ENCODE results near the gene UGT3A2.

Gene UGT3A2

DNA sequence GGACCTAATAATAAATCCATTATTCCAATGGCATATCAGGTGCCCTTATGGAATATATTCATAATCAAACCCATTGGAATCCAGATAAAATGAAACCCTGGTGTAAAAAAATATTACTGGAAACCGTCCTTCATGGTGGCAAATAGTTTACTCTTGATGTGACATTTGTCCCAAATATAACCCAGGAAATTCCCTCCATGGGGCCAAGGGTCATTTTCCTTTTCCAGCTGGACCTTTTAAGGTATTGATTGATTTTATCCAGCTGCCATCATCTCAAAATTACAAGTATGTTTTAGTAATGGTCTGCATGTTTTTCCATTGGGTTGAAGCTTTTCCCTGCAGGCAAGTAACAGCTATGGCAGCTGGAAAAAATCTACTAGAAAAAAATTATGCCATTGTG lies 67.1 kb downstream of the UGT3A2 start:
- DNase-seq, result no peak

DNA sequence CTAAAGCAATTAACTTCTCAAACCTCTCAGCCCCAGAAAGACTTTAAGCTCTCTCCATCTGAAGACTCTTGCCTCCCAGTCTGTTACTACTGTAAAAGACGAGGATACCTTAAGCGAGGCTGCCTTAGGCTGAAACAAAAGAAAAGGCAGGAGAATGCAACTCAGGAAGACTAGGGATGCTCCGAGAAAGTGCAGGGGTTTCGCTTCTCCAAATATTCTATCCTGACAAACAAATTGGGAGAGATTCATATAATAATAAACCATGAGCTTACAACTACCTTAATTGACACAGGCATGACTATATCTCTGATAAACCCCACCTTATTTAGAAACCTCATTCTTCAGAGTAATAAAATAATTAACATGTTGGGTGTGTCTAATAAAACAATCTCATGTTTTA lies 70.6 kb downstream of the UGT3A2 start:
- DNase-seq, result no peak

DNA sequence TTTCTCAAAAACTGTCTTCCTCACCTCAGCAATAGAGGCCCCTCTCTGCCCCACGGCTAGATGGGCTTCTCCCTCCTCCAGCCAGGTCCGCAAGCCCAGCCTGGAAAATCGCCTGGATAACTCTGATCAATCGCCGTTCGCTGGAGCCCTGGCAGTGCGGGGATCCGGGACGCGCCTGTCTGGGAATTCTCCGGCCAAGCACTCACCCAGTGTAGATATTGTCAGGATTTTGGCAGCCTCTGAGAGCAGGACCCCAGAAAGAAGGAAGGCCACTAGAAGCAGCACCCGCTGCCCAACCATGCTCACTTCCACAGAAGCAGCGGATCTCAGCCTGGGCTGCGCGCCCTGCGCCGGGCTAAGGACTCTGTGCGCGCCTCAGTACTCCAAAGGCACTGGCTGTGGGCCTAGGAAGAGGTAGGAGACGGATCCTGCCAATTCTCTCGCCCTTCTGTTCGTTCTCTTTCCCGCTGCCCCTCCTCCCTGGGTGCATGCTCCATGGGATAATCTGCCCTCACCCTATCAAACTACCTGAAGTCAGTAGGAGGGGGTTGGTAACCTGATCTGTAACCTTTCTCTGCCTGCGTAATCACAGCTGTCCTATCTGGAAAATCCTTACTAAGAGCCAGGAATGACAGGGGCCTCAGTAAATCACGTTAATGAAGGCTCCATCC lies 75.6 kb downstream of the UGT3A2 start, which contains the start of gene UGT3A1:
TSS of gene UGT3A1 (minus strand) at position 450 of the 671 bp plus-strand sequence. CDS start at position 300, 150 bp downstream.
- no peak for DNase-seq

DNA sequence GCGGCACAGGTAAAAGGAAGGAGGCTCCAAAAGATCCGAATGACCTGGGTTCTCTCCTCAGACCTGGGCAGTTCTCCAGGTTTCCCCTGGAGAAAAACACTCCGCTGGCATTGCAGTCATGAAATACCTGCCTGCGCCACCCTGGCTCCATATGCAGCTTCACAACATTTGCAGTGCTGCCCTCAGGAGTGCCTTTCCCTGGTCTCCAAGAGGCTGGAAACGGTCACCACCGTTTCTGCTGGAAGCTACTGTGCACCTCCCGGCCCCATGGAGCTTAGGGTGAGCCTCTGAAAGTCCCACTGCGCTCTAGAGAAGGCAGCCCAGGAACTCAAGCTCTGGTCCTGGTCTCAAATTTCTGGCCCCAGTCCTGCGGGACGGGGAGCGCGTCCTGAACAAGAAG lies 76.2 kb downstream of the UGT3A2 start:
- no peak for DNase-seq

DNA sequence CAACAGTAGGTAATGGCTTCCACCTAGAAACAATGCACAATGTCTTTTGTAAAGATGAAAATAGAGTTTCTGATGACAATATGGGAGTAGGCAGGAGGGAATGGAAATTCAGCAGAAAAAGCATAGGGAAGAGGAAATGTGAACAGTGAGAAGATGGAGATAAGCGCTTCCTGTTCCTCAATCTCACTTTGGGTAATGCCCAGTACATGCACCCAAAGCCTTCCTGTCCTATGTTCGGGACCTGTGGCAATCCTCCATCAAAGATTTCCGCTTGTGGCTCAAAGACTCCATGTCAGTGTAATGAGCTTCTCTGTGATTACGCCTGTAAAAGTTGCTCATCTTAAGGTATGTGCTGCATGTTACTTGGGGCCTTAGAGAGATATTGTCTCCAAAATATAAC lies 78.2 kb downstream of the UGT3A2 start:
- DNase-seq, result no peak

DNA sequence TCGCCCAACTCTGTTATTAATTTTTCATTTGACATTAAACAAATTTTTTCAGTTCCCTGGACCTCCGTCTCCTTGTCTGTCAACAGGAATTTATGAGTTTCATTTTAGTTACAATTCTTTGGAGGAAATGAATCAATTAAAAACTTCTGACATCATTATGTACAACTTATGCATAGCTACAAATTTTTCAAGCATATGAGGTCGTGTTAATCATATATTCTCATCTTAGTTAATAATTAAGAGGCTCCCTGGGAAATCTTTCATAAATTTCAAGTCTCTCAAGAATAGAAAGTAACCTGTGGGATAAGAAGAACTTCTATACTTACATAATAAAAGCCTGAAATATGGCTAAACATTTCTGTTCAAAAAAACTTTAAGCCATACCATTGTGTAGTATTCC lies 78.9 kb downstream of the UGT3A2 start:
- no peak for DNase-seq
